Body of pancreas (tissue), 4 donors: ENCODE results near the gene TBC1D14. TPM values are rescaled to one million over a fixed set of nuclear protein-coding genes. Genes with fewer than 3 reads are reported as not detected.

Experiments
- ATAC-seq: fragments of 150-250 bp; one replicate; pipeline ENCODE4 v1.9.1; 2016
- DNase-seq, 4 donors: peaks; one replicate each; pipeline ENCODE4 v3.0.0-alpha.2; 2019
- H3K27ac ChIP-seq, 4 donors: fragments of 200-600 bp; sonication (generic); 1 replicate in 3 of 4; 2 replicates in 1 of 4; pipeline versions ENCODE4 v1.5.1 to v1.6.1; 2016 to 2019; ENCODE audit warnings: mild to moderate bottlenecking in 1 of 4, mixed read lengths in 1 of 4, moderate library complexity in 1 of 4
- H3K27me3 ChIP-seq, 2 donors: fragments of 200-600 bp; sonication (generic); one replicate each; pipeline ENCODE4 v1.6.0; 2016; ENCODE audit warnings: mild to moderate bottlenecking in 1 of 2
- H3K36me3 ChIP-seq, 2 donors: fragments of 200-600 bp; sonication (generic); replicated peaks in 1 of 2; 2 replicates each; pipeline ENCODE4 v1.5.1; 2016; ENCODE audit warnings: low read depth in 2 of 2; ENCODE audit not compliant: insufficient read depth in 1 of 2
- H3K4me1 ChIP-seq: fragments of 200-600 bp; sonication (generic); one replicate; pipeline ENCODE4 v1.6.0; 2016
- H3K4me3 ChIP-seq, 2 donors: fragments of 200-600 bp; sonication (generic); 1 replicate in 1 of 2; 2 replicates in 1 of 2; pipeline ENCODE4 v1.5.1; 2016 to 2019
- H3K9me3 ChIP-seq, 3 donors: fragments of 200-600 bp; sonication (generic); 1 replicate in 2 of 3; 2 replicates in 1 of 3; pipeline ENCODE4 v1.5.1; 2016
- CTCF ChIP-seq, 7 experiments: fragments of 450-650 bp in 4 of 7; fragments of 200-600 bp in 3 of 7; sonication (generic) in 3 of 7; IDR thresholded peaks; one replicate each; pipeline ENCODE4 v1.5.1; 2016 to 2019; ENCODE audit warnings: antibody characterized with exemption in 7 of 7
- POLR2A ChIP-seq, 3 donors: fragments of 450-650 bp; IDR thresholded peaks; one replicate each; pipeline ENCODE4 v1.6.1; 2016; ENCODE audit warnings: antibody characterized with exemption in 3 of 3, mild to moderate bottlenecking in 2 of 3
- whole genome bisulfite sequencing, 2 donors: methylation state at CpG; one replicate each; pipeline ENCODE4 v1.1.5; 2017; 5-methylcytosine and 5-hydroxymethylcytosine counted together
- intact Hi-C: fragments of 100-400 bp; cut with DNase I; formaldehyde crosslinking; loops from one replicate; pipeline ENCODE4 v1.15.1; 2023
- total RNA-seq, 2 donors: library from RNA; depleted of rRNA; stranded (reverse); fragments of >200 nt; gene quantifications; one replicate each; pipeline ENCODE4 v1.1.0, GENCODE V29; 2016

TBC1D14 gene
- total RNA-seq, 2 donors from 2014 or later: 10.5 to 20.0 TPM

GRCh38 chr4:7015383-7016035, 105.9 kb downstream of the TBC1D14 start:
- TF ChIP-seq CTCF (IDR thresholded peaks at IDR 0.05) (no peak), POLR2A (IDR thresholded peaks at IDR 0.05) (no peak)
- ATAC-seq: no peak

GRCh38 chr4:7016086-7016485, 106.5 kb downstream of the TBC1D14 start:
- TF ChIP-seq POLR2A (IDR thresholded peaks at IDR 0.05): no peak
- TF ChIP-seq CTCF (IDR thresholded peaks at IDR 0.05): no peak
- Histone ChIP-seq H3K36me3 (peaks cover 5% of the 10 kb centered on the region in 2 donors), H3K27ac (no peak overlapping the region), H3K4me1 (no peaks in the 10 kb centered on the region), H3K9me3 (no peaks in the 10 kb centered on the region), H3K27me3 (no peaks in the 10 kb centered on the region), H3K4me3 (no peak overlapping the region)
- ATAC-seq: no peak
- 74 to 77% methylated on average over 10 to 11 of the region's 11 CpGs for WGBS, 2 donors
- DNase-seq: no peak
- intact Hi-C loops: no loop called here

More at GRCh38 chr4:7015383-7016035, 105.9 kb downstream of the TBC1D14 start:
- intact Hi-C loops: no loop called here
- no peak for DNase-seq
- Histone ChIP-seq H3K4me3 (no peak overlapping the region), H3K36me3 (peaks cover 5 to 7% of the 10 kb centered on the region in 2 donors), H3K9me3 (no peaks in the 10 kb centered on the region), H3K27ac (no peak overlapping the region), H3K4me1 (no peaks in the 10 kb centered on the region), H3K27me3 (no peaks in the 10 kb centered on the region)
- WGBS, 2 donors: 86 to 87% methylated on average over 11 to 12 of the region's 12 CpGs

DNA sequence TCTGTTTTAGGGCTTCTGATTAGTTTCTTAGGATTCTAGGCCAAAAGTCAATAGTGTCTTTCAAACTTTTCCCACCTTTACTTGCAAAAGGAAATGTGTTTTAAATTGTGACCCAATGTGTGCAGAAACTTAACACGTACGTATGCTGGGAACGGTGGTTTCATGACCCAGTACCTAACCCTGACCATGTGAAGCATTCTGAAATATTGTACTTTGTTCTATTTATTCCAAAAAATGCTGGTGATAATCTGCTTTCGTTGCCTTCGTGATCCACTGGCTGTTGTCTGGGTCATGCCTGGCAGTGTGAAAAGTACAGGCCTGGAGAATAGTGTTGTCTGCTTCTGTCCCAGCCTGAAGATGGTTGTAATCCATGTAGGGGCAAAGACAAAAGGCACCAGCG, 106.9 kb downstream of the TBC1D14 start:
- Histone ChIP-seq H3K27me3 (no peaks in the 10 kb centered on the region), H3K27ac (no peak overlapping the region), H3K4me1 (no peaks in the 10 kb centered on the region), H3K4me3 (no peak overlapping the region), H3K9me3 (no peaks in the 10 kb centered on the region), H3K36me3 (peaks cover under 1 to 5% of the 10 kb centered on the region in 2 donors)
- DNase-seq (no peak), ATAC-seq (no peak)
- 89% methylated on average over 6 of the region's 6 CpGs for WGBS, 2 donors
- intact Hi-C loops: no loop called here
- TF ChIP-seq CTCF (IDR thresholded peaks at IDR 0.05) (no peak), POLR2A (IDR thresholded peaks at IDR 0.05) (no peak)

DNA sequence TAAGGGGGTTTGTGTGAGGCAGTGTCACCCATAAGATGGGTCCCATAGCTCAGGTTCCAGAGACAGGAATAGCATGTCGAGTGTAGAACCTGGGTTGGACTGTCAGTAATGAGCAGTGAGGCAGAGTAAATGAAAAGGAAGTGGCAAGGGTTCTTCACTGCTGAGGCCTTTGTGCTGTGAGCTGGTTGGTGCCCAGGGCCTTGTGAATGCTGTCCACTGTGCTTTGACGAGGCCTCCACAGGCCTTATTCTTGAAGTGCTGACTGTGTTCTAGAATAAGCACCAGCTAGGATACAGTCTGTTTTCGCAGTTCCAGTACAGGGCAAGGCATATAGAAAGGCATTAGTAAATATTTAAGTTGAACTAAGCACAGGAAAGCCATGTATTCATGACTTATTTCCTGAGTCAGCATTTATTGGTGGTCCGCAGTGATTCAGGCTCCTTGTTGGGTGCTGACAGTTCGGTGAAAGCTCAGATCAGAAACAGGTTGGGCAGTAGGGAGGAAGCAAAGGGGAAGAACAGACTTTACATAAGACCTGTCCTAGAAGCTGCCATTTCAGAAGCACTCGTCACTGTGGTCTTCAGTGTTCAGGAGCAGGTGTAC, 107.9 kb downstream of the TBC1D14 start:
- intact Hi-C loops: no loop called here
- H3K36me3 ChIP-seq: peaks cover 0 to 5% of the 10 kb centered on the region in 2 donors
- WGBS, 2 donors: 88 to 89% methylated on average over 6 of the region's 6 CpGs

More for the DNA sequence above, 107.9 kb downstream of the TBC1D14 start:
- TF ChIP-seq POLR2A (IDR thresholded peaks at IDR 0.05) (no peak), CTCF (IDR thresholded peaks at IDR 0.05) (no peak)
- H3K9me3 ChIP-seq: no peaks in the 10 kb centered on the region
- no peak overlapping the region for H3K4me3 ChIP-seq
- H3K27me3 ChIP-seq: no peaks in the 10 kb centered on the region
- no peak for DNase-seq
- no peak for ATAC-seq
- no peak overlapping the region for H3K27ac ChIP-seq
- H3K4me1 ChIP-seq: no peaks in the 10 kb centered on the region
